Muscle layer of colon (tissue), 2 donors: ENCODE data around the gene C19orf53.

Experiments
- H3K27ac ChIP-seq: one replicate; pipeline ENCODE4 v1.7.0; 2013; ENCODE audit warnings: low read depth, mild to moderate bottlenecking, low read length, moderate library complexity
- H3K27me3 ChIP-seq, 2 donors: one replicate each; pipeline ENCODE4 v1.7.0; 2013; ENCODE audit warnings: low read length in 2 of 2, mild to moderate bottlenecking in 2 of 2; ENCODE audit not compliant: insufficient read depth in 2 of 2, control insufficient read depth in 1 of 2
- H3K36me3 ChIP-seq: one replicate; pipeline ENCODE4 v1.7.0; 2013; ENCODE audit warnings: mild to moderate bottlenecking, low read length; ENCODE audit not compliant: insufficient read depth
- H3K4me1 ChIP-seq: one replicate; pipeline ENCODE4 v1.7.0; 2013; ENCODE audit warnings: mild to moderate bottlenecking, low read length; ENCODE audit not compliant: insufficient read depth
- H3K4me3 ChIP-seq, 2 donors: one replicate each; pipeline ENCODE4 v1.7.0; 2013; ENCODE audit warnings: low read length in 2 of 2, low read depth in 1 of 2, mild to moderate bottlenecking in 1 of 2, moderate library complexity in 1 of 2
- H3K9ac ChIP-seq: one replicate; pipeline ENCODE4 v1.7.0; 2013; ENCODE audit warnings: low read length
- H3K9me3 ChIP-seq: one replicate; pipeline ENCODE4 v1.7.0; 2013; ENCODE audit warnings: mild to moderate bottlenecking, low read length
- donor health status: abdominal sarcoma.
- donor health status: Adenocarcinoma of cecum.

The C19orf53 gene

DNA sequence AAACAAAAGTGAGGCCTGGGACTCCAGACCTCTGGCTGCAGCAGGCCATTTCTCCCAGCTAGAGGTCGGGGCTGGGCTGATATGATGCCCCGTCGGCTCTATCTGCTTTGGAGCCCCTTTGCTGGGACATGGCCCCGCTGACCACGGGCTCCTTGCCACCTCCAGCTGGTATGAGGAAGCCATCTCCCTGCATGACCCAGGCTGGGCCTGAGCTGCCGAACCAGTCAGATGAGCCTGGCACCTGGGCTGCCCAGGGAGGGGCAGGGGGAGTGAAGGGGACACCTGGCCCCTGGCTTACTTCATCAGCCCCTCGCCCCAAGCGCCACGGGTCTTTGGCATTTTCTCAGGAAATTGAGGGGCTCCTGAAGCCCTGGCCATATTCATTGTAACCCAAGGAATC lies 28.8 kb downstream of the C19orf53 start:
- no peaks in the 10 kb centered on the region for H3K36me3 ChIP-seq
- no peaks in the 10 kb centered on the region for H3K27me3 ChIP-seq
- no peak overlapping the region for H3K9ac ChIP-seq
- H3K9me3 ChIP-seq, result no peaks in the 10 kb centered on the region
- no peaks in the 10 kb centered on the region for H3K4me1 ChIP-seq
- no peak overlapping the region for H3K27ac ChIP-seq
- H3K4me3 ChIP-seq, result no peak overlapping the region

DNA sequence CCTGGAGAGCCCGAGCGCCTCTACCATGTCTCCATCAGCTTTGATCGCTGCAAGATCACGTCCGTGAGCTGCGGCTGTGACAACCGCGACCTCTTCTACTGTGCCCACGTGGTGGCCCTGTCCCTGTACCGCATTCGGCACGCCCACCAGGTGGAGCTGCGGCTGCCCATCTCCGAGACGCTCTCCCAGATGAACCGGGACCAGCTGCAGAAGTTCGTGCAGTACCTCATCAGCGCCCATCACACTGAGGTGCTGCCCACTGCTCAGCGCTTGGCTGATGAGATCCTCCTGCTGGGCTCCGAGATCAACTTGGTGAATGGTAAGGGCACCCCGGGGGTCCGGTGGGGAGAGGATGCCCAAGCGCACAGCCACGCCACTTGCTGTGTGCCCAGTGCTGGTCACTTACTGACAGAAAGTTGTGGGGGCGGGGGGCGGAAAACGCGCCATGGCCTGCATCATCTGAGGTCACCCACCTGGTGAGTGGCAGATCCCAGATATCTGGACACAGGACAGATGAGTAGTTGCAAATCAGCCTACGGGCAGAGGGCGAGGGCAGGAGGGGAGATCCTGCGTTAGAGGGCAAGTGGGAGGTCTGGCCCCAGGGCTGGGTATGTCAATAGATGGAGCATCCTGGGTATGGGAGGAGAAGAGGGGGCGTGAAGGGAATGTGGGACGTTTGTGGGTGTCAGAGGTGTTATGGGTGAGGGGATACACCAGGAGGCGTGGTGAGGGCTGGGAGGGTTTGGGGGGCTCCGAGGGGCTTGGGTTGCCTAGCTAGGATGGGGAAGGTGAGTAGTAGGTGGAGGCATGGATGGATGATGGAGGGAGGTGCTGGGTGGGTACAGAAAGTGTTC lies 30.8 kb downstream of the C19orf53 start:
- Histone ChIP-seq H3K27ac (no peak overlapping the region), H3K9me3 (no peaks in the 10 kb centered on the region), H3K4me1 (no peaks in the 10 kb centered on the region), H3K4me3 (no peak overlapping the region), H3K36me3 (peaks cover 7% of the 10 kb centered on the region), H3K27me3 (no peaks in the 10 kb centered on the region), H3K9ac (no peak overlapping the region)

DNA sequence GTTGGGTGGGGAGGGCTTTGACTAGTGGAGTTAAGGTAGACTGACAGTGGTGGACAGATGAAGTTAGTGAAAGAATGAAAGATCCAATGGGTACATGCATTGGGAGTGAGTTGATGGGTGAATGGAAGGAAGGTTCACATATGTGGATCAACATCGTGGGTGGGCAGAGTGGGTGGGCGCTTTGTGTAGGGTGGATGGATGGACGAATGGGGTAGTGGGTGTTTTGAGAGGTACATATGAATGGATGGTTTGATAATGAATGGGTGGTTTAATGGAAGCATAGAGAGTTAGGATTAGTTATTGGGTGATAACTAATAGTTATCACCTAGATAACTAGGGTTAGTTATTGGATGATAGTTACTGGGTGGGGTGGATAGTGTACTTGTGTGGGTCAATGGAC lies 32.5 kb downstream of the C19orf53 start:
- Histone ChIP-seq H3K36me3 (peaks cover 7% of the 10 kb centered on the region), H3K27me3 (no peaks in the 10 kb centered on the region), H3K4me3 (no peak overlapping the region), H3K9ac (no peak overlapping the region), H3K9me3 (no peaks in the 10 kb centered on the region), H3K4me1 (no peaks in the 10 kb centered on the region), H3K27ac (no peak overlapping the region)

DNA sequence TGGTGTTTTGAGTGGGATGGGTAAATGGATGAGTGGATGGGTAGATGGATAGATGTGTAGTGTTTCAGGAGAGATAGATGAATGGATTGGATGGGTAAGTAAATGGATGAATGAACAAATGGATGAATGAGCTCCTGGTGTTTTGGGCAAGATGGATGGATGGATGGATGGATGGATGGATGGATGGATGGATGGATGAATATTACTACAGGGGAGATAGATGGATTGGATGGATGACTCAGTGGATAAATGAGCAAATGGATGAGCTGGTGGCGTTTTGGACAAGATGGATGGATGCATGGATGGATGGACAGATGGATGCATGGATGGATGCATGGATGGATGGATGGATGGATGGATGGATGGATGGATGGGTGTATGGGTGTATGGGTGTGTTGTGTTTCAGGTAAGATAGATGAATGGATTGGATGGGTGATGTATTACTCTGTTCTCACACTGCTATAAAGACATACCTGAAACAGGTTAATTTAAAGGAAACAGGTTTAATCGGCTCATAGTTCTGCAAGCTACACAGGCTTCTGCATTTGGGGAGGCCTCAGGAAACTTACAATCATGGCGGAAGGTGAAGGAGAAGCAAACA lies 33.3 kb downstream of the C19orf53 start:
- Histone ChIP-seq H3K27me3 (no peaks in the 10 kb centered on the region), H3K9ac (no peak overlapping the region), H3K4me3 (no peak overlapping the region), H3K27ac (no peak overlapping the region), H3K36me3 (peaks cover 7% of the 10 kb centered on the region), H3K4me1 (no peaks in the 10 kb centered on the region), H3K9me3 (no peaks in the 10 kb centered on the region)

DNA sequence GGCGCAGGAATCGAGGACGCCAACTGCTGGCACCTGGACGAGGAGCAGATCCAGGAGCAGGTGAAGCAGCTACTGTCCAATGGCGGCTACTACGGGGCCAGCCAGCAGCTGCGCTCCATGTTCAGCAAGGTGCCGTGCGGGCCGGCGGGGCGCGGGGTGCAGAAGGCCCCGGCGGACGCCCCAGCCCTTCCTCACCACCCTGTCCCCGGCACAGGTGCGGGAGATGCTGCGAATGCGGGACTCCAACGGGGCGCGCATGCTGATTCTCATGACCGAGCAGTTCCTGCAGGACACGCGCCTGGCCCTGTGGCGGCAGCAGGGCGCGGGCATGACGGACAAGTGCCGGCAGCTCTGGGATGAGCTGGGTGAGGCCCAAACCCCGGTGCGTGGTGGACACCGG lies 34.6 kb downstream of the C19orf53 start:
- no peaks in the 10 kb centered on the region for H3K27me3 ChIP-seq
- H3K9me3 ChIP-seq, result no peaks in the 10 kb centered on the region
- no peak overlapping the region for H3K4me3 ChIP-seq
- H3K27ac ChIP-seq, result no peak overlapping the region
- no peaks in the 10 kb centered on the region for H3K4me1 ChIP-seq
- H3K36me3 ChIP-seq, result peaks cover 14% of the 10 kb centered on the region
- no peak overlapping the region for H3K9ac ChIP-seq

DNA sequence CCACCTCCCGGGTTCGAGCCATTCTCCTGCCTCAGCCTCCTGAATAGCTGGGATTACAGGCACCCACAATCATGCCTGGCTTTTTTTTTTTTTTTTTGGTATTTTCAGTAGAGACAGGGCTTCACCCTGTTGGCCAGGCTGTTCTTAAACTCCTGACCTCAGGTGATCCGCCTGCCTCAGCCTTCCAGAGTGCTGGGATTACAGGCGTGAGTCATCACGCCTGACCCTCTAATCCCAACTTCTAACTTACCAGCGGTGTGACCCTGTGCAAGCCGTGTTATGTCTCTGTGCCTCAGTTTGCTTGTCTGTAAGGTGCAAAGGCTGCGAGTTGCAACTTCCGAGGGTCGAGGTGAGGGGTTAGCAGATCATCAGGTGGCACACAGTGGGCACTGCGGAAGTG lies 38.3 kb downstream of the C19orf53 start:
- H3K4me1 ChIP-seq, result no peaks in the 10 kb centered on the region
- no peak overlapping the region for H3K27ac ChIP-seq
- no peak overlapping the region for H3K9ac ChIP-seq
- peaks cover 14% of the 10 kb centered on the region for H3K36me3 ChIP-seq
- H3K27me3 ChIP-seq, result no peaks in the 10 kb centered on the region
- H3K4me3 ChIP-seq, result no peak overlapping the region
- no peaks in the 10 kb centered on the region for H3K9me3 ChIP-seq

DNA sequence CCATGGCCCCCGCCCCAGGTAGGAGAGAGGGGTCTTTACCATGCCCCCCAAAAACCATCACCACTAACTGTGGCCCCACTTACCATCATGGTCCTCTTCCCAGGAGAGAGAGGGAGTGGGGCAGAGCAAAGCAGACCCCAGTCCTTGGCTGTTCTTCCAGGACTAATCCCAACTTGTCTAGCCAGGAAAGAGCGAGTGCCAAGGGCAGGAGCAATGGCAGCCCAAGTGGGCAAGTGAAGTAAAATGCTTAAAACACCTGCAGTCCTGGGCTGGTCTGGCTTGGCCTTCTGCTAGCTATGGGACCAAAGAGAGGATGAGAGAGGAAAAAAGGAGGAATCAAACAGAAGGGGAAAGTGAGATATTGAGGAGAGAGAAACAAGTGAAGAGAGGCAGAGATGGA lies 38.9 kb downstream of the C19orf53 start:
- Histone ChIP-seq H3K9ac (no peak overlapping the region), H3K27me3 (no peaks in the 10 kb centered on the region), H3K4me3 (no peak overlapping the region), H3K36me3 (peaks cover 14% of the 10 kb centered on the region), H3K27ac (no peak overlapping the region), H3K4me1 (no peaks in the 10 kb centered on the region), H3K9me3 (no peaks in the 10 kb centered on the region)

DNA sequence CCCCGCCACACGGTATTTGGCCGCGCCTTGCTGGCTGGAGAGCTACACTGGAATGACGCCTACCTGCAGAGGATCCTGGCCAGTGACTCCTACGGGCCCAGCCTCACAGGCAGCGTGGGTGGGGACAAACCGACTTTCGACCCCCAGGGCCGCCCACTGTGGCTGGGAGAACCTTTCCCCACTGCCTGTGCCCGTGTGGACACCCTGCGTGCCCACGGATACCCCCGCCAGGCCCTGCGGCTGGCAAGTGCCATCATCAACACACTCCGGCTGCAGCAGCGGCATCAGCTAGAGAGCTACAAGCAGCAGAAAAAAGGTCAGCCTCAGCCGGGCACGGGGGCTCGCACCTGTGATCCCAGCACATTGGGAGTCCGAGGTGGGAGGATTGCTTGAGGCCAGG lies 40.3 kb downstream of the C19orf53 start:
- Histone ChIP-seq H3K4me3 (no peak overlapping the region), H3K9me3 (no peaks in the 10 kb centered on the region), H3K9ac (no peak overlapping the region), H3K27ac (no peak overlapping the region), H3K36me3 (peaks cover 7% of the 10 kb centered on the region), H3K4me1 (no peaks in the 10 kb centered on the region), H3K27me3 (no peaks in the 10 kb centered on the region)

DNA sequence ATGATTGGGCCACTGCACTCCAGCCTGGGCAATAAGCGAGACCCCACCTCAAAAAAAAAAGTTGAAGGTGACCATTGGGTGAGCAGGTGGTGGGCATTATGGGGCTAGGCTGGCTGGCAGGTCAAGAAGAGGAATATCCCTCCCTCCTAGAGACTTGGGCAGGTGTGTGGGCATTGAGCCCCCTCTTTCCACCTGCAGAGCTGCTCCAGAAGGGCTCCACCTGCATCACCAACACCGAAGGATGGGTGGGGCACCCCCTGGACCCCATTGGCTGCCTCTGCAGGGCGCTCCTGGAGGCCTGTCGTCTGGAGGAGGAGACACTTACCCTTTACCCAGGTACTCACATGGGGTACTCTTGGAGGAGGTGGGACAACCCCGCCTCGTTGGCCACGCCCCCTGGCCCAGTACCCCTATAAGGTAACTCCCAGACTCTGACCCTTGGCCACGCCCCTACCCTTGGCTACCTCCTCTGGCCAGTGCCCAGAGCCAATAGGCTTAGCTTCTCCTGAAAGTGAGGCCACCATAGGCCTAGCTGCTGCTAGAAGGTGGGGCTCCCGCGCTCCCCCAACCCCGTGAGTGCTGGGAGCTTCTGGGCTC lies 42.9 kb downstream of the C19orf53 start:
- H3K36me3 ChIP-seq, result peaks cover 7% of the 10 kb centered on the region
- no peaks in the 10 kb centered on the region for H3K4me1 ChIP-seq
- H3K9ac ChIP-seq, result no peak overlapping the region
- no peak overlapping the region for H3K4me3 ChIP-seq
- no peaks in the 10 kb centered on the region for H3K27me3 ChIP-seq
- H3K9me3 ChIP-seq, result no peaks in the 10 kb centered on the region
- H3K27ac ChIP-seq, result no peak overlapping the region

DNA sequence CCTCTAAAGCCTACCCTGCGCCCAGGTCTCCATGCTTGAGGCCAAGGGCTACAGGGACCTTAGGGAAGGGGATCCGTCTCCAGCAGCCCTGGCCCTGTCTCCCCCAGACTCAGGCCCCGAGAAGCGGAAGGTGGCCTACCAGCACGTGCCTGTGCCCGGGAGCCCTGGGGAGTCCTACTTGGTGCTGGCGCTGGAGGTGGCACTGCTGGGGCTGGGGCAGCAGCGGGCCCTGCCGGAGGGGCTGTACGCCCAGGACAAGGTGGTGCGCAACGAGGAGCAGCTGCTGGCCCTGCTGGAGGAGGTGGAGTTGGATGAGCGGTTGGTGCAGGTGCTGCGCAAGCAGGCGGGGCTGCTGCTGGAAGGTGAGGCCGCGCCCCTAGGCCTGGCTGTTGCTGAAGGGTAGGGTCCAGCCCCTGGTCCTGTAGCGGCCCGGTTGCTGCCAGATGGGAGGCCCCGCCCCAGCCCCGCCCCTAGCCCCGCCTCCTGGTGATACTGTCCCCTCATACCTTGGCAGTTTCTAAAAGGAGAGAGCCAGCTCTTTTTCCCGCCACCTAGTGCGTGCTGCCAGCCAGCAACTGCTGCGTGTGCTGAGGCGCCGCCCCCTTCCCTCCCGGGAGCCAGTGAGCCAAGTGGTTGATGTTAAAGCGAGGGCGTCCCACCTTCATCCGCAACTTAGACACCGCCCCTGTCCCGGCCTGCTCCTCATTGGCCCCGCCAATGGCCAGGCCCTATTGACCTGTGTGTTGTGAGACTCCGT lies 43.5 kb downstream of the C19orf53 start:
- H3K27me3 ChIP-seq, result no peaks in the 10 kb centered on the region
- H3K27ac ChIP-seq, result no peak overlapping the region
- no peak overlapping the region for H3K9ac ChIP-seq
- peaks cover 6% of the 10 kb centered on the region for H3K36me3 ChIP-seq
- H3K4me1 ChIP-seq, result peaks cover 3% of the 10 kb centered on the region
- H3K9me3 ChIP-seq, result no peaks in the 10 kb centered on the region
- H3K4me3 ChIP-seq, result no peak overlapping the region

DNA sequence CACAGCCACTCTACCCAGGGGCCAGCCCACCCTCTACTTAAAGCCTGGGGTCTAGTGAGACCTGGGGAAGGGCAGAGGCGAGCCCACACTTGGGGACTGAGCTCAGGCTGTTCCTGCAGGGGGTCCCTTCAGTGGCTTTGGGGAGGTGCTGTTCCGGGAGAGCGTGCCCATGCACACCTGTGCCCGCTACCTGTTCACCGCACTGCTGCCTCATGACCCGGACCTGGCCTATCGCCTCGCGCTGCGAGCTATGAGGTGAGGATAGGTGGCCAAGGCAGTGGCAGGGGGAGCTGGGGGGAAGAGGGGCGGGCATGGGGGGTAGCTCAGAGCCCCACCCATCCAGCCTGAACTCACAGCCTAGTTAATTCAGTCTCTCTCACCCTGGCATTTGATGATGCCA lies 45.0 kb downstream of the C19orf53 start:
- Histone ChIP-seq H3K4me1 (peaks cover 8% of the 10 kb centered on the region), H3K9me3 (no peaks in the 10 kb centered on the region), H3K27ac (no peak overlapping the region), H3K9ac (no peak overlapping the region), H3K36me3 (peaks cover 7% of the 10 kb centered on the region), H3K27me3 (no peaks in the 10 kb centered on the region), H3K4me3 (no peak overlapping the region)
